Lower lobe of right lung (tissue), 2 donors: ENCODE measurements around the gene MTOR. TPM values are rescaled to one million over a fixed set of nuclear protein-coding genes. Genes with fewer than 3 reads are reported as not detected.
"Not testable (repeated sequence)": the region's sequence is repeated elsewhere in the genome, so short reads cannot be mapped to it uniquely, and the experiment has no call there.

Experiments
- ATAC-seq, 2 donors: fragments of 200-7000 bp; cut with Tn5 transposase; one replicate each; pipeline ENCODE4 v1.9.1; 2020 to 2022; ENCODE audit warnings: mild to moderate bottlenecking in 2 of 2, moderate library complexity in 2 of 2
- DNase-seq: peaks from one replicate; pipeline ENCODE4 v3.0.0-alpha.2; 2020
- H3K27ac ChIP-seq: fragments of 200-600 bp; one replicate; pipeline ENCODE4 v1.8.0; 2022
- H3K27me3 ChIP-seq: fragments of 200-600 bp; one replicate; pipeline ENCODE4 v1.8.0; 2022; ENCODE audit warnings: low read depth
- H3K36me3 ChIP-seq: fragments of 200-600 bp; one replicate; pipeline ENCODE4 v1.8.0; 2022; ENCODE audit warnings: mild to moderate bottlenecking
- H3K4me1 ChIP-seq: fragments of 200-600 bp; one replicate; pipeline ENCODE4 v1.8.0; 2022
- H3K4me3 ChIP-seq: fragments of 200-600 bp; one replicate; pipeline ENCODE4 v1.8.0; 2022; ENCODE audit warnings: mild to moderate bottlenecking
- H3K9me3 ChIP-seq: fragments of 200-600 bp; one replicate; pipeline ENCODE4 v1.8.0; 2022
- intact Hi-C: fragments of 100-400 bp; cut with DNase I; formaldehyde crosslinking; loops from one replicate; pipeline ENCODE4 v1.11.0; 2022
- total RNA-seq: library from RNA; stranded (reverse); fragmentation: NEBNext Ultra II Directional; extraction: Animal tissue kit (Norgen Biotek cat#: 25700); gene quantifications from one replicate; pipeline ENCODE4 v1.2.1, GENCODE V29; 2021
- TF ChIP-seq, protein P1 (sequence below): fragments of 200-600 bp; IDR thresholded peaks from one replicate; pipeline ENCODE4 v1.8.0; 2022; ENCODE audit warnings: antibody characterized with exemption, mild to moderate bottlenecking
- donor health status: DM: no; HTN: yes; CAD: no; lungs with severe emphysema.

MTOR gene
- total RNA-seq, 1 donor from 2014 or later, result 33.7 TPM

DNA sequence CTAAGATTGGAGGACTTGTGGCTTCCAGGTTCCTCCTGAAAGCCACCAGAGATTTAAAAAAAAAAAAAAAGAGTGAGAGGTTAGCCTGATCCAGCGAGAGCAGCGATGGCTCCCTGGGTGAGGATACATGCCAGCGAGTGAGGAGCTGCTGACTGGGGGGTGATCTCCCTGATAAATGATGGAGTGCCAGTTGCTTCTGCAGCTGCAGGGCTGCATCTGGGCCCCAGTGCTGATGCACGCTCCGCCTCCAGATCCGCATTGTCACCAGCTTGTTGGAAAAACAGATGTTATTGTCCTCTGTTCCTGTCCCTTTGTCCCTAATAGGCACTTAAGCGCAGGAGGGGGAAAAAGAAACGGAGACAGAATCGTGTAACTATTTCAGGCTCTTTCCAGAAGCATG is 39.2 kb upstream of the MTOR start:
- Histone ChIP-seq H3K27me3 (no peaks in the 10 kb centered on the region), H3K4me1 (no peaks in the 10 kb centered on the region), H3K9me3 (no peaks in the 10 kb centered on the region), H3K27ac (no peak overlapping the region), H3K4me3 (no peak overlapping the region), H3K36me3 (no peaks in the 10 kb centered on the region)
- intact Hi-C loops, result no loop called here
- DNase-seq (no peak), ATAC-seq (no peak)
- TF ChIP-seq, protein P1, sequence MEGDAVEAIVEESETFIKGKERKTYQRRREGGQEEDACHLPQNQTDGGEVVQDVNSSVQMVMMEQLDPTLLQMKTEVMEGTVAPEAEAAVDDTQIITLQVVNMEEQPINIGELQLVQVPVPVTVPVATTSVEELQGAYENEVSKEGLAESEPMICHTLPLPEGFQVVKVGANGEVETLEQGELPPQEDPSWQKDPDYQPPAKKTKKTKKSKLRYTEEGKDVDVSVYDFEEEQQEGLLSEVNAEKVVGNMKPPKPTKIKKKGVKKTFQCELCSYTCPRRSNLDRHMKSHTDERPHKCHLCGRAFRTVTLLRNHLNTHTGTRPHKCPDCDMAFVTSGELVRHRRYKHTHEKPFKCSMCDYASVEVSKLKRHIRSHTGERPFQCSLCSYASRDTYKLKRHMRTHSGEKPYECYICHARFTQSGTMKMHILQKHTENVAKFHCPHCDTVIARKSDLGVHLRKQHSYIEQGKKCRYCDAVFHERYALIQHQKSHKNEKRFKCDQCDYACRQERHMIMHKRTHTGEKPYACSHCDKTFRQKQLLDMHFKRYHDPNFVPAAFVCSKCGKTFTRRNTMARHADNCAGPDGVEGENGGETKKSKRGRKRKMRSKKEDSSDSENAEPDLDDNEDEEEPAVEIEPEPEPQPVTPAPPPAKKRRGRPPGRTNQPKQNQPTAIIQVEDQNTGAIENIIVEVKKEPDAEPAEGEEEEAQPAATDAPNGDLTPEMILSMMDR, result no peak

DNA sequence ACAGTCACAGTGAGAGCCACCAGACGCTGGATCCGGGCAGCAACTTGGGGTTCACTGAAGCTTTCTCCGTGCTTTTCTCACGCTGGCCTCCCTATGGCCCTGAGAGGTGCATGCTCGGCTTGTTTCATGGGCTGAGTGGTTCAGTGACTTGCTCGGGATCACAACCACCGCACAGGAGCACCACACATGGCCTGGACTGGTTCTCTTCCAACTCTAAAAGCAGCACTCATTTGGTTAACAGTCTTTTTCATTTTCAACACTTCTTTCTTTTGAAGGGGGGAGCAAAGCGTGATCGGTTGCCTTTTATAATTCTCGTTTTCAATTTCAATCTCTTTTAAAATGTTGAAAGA is 36.8 kb upstream of the MTOR start:
- no peaks in the 10 kb centered on the region for H3K27me3 ChIP-seq
- intact Hi-C loops, result no loop called here
- ATAC-seq (no peak), DNase-seq (no peak)
- H3K4me3 ChIP-seq, result no peak overlapping the region
- no peaks in the 10 kb centered on the region for H3K4me1 ChIP-seq
- peaks cover 22% of the 10 kb centered on the region for H3K36me3 ChIP-seq
- TF ChIP-seq, protein P1, result no peak
- no peaks in the 10 kb centered on the region for H3K9me3 ChIP-seq
- no peak overlapping the region for H3K27ac ChIP-seq

DNA sequence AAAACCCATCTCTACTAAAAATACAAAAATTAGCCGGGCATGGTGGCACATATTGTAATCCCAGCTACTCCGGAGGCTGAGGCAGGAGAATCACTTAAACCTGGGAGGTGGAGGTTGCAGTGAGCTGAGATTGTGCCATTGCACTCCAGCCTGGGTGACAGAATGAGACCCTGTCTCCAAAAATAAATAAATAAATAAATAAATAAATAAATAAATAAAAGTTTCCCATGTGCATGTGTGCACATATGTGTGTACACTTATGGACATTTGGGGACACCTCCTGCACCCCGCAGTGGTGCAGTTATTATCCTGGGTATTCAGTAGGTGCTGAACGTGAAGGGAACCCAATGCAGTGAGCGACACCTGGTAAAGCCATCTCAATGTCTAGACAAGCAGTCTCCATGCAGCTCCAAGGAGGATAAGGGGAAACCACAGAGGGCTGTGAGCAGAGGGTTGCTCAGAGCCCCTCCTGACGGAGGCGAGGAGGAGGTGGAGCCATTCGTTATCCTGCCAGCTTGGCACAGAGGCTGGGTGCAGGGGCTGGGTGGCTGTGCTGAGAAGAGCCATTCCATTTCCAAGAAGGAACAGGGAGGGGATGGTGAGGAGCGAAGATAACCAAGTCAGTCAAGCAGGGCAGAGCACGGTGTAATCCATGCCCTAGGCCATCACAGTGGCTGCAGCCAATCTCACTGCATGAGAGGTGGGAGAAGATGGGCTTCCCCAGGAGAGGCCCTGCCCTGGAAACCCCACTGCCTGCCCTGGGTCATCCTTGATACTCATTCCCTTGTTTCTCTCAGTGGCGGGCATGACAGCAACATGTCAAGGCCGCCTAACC is 36.3 kb upstream of the MTOR start:
- DNase-seq, result no peak
- no peak overlapping the region for H3K27ac ChIP-seq
- H3K36me3 ChIP-seq, result peaks cover 28% of the 10 kb centered on the region
- H3K9me3 ChIP-seq, result no peaks in the 10 kb centered on the region
- intact Hi-C loops, result no loop called here
- H3K4me3 ChIP-seq, result no peak overlapping the region
- no peaks in the 10 kb centered on the region for H3K27me3 ChIP-seq
- no peak for ATAC-seq
- no peaks in the 10 kb centered on the region for H3K4me1 ChIP-seq
- TF ChIP-seq, protein P1, result no peak

DNA sequence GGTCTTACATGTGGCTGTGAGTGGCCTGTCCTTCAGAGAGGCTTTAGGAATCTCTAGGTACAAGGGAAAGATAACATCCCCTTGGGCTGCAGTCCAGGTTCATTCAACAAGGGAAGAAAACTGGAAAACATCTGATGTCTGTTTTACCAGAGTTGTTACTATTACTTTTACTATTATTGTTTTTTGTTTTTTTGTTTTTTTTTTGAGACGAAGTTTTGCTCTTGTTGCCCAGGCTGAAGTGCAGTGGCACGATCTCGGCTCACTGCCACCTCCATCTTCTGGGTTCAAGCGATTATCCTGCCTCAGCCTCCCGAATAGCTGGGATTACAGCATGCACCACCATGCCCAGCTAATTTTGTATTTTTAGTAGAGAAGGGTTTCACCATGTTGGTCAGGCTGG is 35.4 kb upstream of the MTOR start:
- H3K9me3 ChIP-seq, DNase-seq, H3K27me3 ChIP-seq, H3K4me3 ChIP-seq, intact Hi-C loops, H3K4me1 ChIP-seq, H3K27ac ChIP-seq, ATAC-seq: not testable (repeated sequence)
- peaks cover 31% of the 10 kb centered on the region for H3K36me3 ChIP-seq

DNA sequence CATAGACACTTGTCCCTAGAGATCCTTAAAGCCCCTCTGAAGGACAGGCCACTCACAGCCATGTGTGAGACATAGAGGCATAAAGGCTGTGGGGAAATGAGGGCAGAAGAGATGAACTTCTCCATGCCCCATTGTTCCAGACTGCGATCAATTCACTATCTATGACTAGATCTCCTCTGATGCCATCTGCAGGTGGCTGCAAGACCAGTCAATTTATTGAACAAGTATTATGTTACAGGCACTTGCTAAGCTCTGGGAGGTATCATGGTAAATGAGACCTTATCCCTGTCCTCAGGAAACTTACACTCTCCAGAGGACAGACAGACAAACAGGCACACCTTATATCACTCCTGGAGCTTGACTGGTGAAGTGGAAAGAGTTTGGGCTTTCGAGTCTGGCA is 33.6 kb upstream of the MTOR start:
- Histone ChIP-seq H3K36me3 (peaks cover 43% of the 10 kb centered on the region), H3K27ac (no peak overlapping the region), H3K4me1 (no peaks in the 10 kb centered on the region), H3K9me3 (no peaks in the 10 kb centered on the region), H3K27me3 (no peaks in the 10 kb centered on the region), H3K4me3 (no peak overlapping the region)
- ATAC-seq, result no peak
- intact Hi-C loops, result no loop called here
- DNase-seq, result no peak
- TF ChIP-seq, protein P1, result no peak

DNA sequence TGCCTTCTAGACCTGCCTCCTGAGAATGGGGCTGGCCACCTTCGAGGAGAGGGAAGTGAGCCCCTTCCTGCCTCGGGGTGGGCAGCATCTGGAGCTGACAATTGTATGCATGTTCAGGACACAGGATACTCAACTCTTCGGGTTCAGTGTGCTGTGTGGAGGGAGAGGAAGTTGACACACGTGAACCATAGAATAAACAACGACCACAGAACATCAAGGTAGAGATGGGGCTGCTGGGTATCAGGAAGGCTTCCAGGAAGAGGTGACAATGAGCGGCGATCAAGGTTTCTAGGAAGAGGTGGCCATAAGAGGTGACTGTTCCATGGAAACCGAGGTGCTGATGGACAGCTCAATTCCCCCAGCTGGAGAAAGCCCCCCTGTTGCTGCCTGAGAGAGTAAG is 32.6 kb upstream of the MTOR start:
- no peak overlapping the region for H3K27ac ChIP-seq
- H3K4me1 ChIP-seq, result no peaks in the 10 kb centered on the region
- H3K4me3 ChIP-seq, result no peak overlapping the region
- no peak for DNase-seq
- TF ChIP-seq, protein P1, result no peak
- no peaks in the 10 kb centered on the region for H3K9me3 ChIP-seq
- ATAC-seq, result no peak
- H3K27me3 ChIP-seq, result no peaks in the 10 kb centered on the region
- intact Hi-C loops, result no loop called here
- H3K36me3 ChIP-seq, result peaks cover 51% of the 10 kb centered on the region
